Stomach (tissue), 4 donors: Measurements from ENCODE around the gene GOSR1.

Experiments
- EP300 ChIP-seq: sonication (generic); formaldehyde crosslinking; IDR thresholded peaks from one replicate; pipeline ENCODE4 v1.6.1; 2017; ENCODE audit warnings: antibody characterized with exemption
- POLR2AphosphoS5 ChIP-seq, 3 donors: sonication (generic); formaldehyde crosslinking; IDR thresholded peaks; one replicate each; pipeline ENCODE4 v1.6.1; 2016; ENCODE audit warnings: antibody characterized with exemption in 3 of 3
- TF ChIP-seq, protein P1 (sequence below), 7 experiments: fragments of 450-650 bp in 4 of 7; fragments of 200-600 bp in 3 of 7; sonication (generic) in 3 of 7; IDR thresholded peaks; one replicate each; pipeline ENCODE4 v1.5.1; 2016 to 2019; ENCODE audit warnings: antibody characterized with exemption in 7 of 7, control low read depth in 2 of 7, mild to moderate bottlenecking in 1 of 7

DNA sequence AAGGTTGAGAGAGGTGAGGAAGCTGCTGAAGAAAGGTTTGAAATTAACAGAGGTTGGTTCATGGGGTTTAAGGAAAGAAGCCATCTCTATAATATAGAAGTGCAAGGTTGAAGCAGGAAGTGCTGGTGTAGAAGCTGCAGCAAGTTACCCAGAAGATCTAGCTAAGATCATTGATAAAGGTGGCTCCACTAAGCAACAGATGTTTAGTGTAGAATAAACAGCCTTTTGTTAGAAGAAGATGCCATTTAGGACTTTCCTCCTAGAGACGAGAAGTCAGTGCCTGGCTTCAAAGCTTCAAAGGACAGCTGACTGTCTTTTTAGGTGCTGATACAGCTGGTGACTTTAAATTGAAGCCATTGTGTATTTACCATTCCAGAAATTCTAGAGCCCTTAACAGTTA lies 29.3 kb downstream of the GOSR1 start:
- TF ChIP-seq, protein P1, sequence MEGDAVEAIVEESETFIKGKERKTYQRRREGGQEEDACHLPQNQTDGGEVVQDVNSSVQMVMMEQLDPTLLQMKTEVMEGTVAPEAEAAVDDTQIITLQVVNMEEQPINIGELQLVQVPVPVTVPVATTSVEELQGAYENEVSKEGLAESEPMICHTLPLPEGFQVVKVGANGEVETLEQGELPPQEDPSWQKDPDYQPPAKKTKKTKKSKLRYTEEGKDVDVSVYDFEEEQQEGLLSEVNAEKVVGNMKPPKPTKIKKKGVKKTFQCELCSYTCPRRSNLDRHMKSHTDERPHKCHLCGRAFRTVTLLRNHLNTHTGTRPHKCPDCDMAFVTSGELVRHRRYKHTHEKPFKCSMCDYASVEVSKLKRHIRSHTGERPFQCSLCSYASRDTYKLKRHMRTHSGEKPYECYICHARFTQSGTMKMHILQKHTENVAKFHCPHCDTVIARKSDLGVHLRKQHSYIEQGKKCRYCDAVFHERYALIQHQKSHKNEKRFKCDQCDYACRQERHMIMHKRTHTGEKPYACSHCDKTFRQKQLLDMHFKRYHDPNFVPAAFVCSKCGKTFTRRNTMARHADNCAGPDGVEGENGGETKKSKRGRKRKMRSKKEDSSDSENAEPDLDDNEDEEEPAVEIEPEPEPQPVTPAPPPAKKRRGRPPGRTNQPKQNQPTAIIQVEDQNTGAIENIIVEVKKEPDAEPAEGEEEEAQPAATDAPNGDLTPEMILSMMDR (IDR thresholded peaks at IDR 0.05), result no peak
- no peak for TF ChIP-seq EP300
- TF ChIP-seq POLR2AphosphoS5 (IDR thresholded peaks at IDR 0.05), result no peak
